A375 (cell line): ENCODE measurements around the gene RLN1. TPM values are rescaled to one million over a fixed set of nuclear protein-coding genes. Genes with fewer than 3 reads are reported as not detected.

Source experiments
- small RNA-seq: library from RNA; depleted of rRNA; stranded (forward); fragments of <200 nt; gene quantifications from one replicate; pipeline ENCODE3, GENCODE V24; 2014
- total RNA-seq: library from RNA; depleted of rRNA; stranded (reverse); fragments of >200 nt; shearing (Covaris generic); gene quantifications from 2 replicates; pipeline ENCODE4 v1.2.3, GENCODE V29; 2014; rRNA removed

RLN1 gene, protein sequence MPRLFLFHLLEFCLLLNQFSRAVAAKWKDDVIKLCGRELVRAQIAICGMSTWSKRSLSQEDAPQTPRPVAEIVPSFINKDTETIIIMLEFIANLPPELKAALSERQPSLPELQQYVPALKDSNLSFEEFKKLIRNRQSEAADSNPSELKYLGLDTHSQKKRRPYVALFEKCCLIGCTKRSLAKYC
- total RNA-seq = 0.21 TPM in 1 of 2 replicates, not detected in the other

DNA sequence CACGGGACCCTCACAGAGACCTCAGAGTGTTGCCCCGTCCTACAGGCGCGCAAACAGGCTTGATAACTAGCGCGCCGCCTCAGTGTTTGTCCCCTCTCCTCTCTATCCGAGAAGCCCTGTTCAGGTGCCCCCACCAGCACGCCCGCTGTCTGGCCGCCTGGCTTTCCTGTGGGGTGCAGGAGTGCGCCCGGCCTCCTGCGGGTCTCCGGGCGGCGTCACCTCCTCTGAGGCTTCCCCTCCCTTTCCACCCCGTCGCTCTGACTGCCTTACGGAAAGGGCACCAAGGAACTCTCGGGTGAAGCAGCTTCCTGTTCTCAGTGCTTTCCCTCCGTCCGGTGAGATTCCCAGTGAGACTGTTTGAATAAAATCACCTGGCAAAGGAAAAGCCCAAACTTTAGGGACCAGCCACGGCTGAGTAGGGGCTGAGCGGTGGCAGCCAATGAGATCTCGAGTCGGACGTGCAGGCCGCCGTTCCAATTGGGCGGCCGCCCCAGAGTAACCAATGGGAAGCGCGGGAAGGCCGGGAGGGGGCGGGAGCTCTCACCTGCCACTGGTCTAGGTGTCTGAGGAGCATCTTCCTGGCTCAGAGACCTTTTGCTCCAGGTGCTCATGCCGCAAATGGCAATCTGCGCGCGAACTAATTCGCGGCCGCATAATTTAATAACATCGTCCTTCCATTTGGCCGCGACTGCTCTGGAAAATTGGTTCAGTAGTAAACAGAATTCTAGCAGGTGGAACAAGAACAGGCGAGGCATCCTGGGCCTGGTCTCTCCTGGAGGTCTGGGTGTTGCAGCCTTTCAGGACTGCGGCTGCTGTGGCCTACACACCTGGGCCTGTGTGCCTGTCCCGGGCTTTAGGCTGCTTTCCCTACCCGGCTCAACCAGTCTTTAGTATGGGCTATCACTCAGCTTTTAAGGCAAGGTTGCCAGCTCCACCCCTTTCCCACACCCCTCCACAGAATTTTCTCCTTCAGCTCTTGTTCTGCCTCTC lies at the start of gene RLN1:
RLN1 (minus strand) TSS at position 885 of the 990 bp plus-strand sequence; CDS start at position 755, 130 bp downstream.

DNA sequence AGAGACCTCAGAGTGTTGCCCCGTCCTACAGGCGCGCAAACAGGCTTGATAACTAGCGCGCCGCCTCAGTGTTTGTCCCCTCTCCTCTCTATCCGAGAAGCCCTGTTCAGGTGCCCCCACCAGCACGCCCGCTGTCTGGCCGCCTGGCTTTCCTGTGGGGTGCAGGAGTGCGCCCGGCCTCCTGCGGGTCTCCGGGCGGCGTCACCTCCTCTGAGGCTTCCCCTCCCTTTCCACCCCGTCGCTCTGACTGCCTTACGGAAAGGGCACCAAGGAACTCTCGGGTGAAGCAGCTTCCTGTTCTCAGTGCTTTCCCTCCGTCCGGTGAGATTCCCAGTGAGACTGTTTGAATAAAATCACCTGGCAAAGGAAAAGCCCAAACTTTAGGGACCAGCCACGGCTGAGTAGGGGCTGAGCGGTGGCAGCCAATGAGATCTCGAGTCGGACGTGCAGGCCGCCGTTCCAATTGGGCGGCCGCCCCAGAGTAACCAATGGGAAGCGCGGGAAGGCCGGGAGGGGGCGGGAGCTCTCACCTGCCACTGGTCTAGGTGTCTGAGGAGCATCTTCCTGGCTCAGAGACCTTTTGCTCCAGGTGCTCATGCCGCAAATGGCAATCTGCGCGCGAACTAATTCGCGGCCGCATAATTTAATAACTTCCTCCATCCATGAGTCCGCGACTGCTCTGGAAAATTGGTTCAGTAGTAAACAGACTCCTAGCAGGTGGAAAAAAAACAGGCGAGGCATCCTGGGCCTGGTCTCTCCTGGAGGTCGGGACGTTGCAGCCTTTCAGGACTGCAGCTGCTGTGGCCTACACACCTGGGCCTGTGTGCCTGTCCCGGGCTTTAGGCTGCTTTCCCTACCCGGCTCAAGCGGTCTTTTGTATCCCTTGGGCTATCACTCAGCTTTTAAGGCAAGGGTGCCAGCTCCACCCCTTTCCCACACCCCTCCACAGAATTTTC lies 35.6 kb downstream of the RLN1 start, which contains the start of gene RLN2:
RLN2 (minus strand) TSS at position 877 of the 956 bp plus-strand sequence; CDS start at position 741, 136 bp downstream.

Small RNAs within 50 kb of the gene (small RNA-seq; reads per million reads assigned to genes)
- gene AL135786.1 (not detected), gene HMGN2P31 (not detected)

Other genes starting within 250 kb of the RLN1 start
- gene INSL6, start 154.2 kb downstream of the RLN1 start, total RNA-seq = not detected in 2 replicates
- not detected in 2 replicates for gene INSL4, start 108.5 kb downstream of the RLN1 start, total RNA-seq
- not detected in 2 replicates for gene RLN2, start 35.2 kb downstream of the RLN1 start, total RNA-seq
- 16.4 and 19.9 TPM in 2 replicates for gene PLGRKT, start 98.0 kb upstream of the RLN1 start, total RNA-seq
- gene CD274, start 110.7 kb upstream of the RLN1 start, total RNA-seq = 4.3 and 4.6 TPM in 2 replicates
- gene PDCD1LG2, start 170.7 kb upstream of the RLN1 start, total RNA-seq = 0.79 and 0.82 TPM in 2 replicates